ENCODE results near the gene CES1. TPM values are rescaled to one million over a fixed set of nuclear protein-coding genes. Genes with fewer than 3 reads are reported as not detected.
"Not testable (repeated sequence)": the region's sequence is repeated elsewhere in the genome, so short reads cannot be mapped to it uniquely, and the experiment has no call there.

Gene CES1
- 10 to 100 TPM; 17.4 to 81.4 (median 60.6) TPM for total RNA-seq
- 59.6 TPM for polyA plus RNA-seq
- long read RNA-seq, donor 1, transcript CES1-202 (14 exons, 1,835 nt) = major isoform, 12 of 37 reads
- long read RNA-seq, donor 1, transcript CES1-203 (14 exons, 2,178 nt) = minor isoform, 6 of 37 reads
- long read RNA-seq, donor 1, transcript CES1-201 (14 exons, 2,006 nt) = minor isoform, 11 of 37 reads
- long read RNA-seq, donor 1, partial matches to known transcripts = 3 of 37 reads
- long read RNA-seq, donor 1, other reads (novel, unspliced or antisense) = 5 of 37 reads
- long read RNA-seq, donor 2, transcript CES1-203 (14 exons, 2,178 nt) = minor isoform, 7 of 76 reads
- long read RNA-seq, donor 2, transcript CES1-201 (14 exons, 2,006 nt) = minor isoform, 25 of 76 reads
- long read RNA-seq, donor 2, transcript CES1-202 (14 exons, 1,835 nt) = major isoform, 30 of 76 reads
- long read RNA-seq, donor 2, partial matches to known transcripts = 4 of 76 reads
- long read RNA-seq, donor 2, other reads (novel, unspliced or antisense) = 10 of 76 reads
- long read RNA-seq, donor 3, transcript CES1-202 (14 exons, 1,835 nt) = major isoform, 83 of 175 reads
- long read RNA-seq, donor 3, transcript CES1-201 (14 exons, 2,006 nt) = minor isoform, 57 of 175 reads
- long read RNA-seq, donor 3, partial matches to known transcripts = 12 of 175 reads
- long read RNA-seq, donor 3, other reads (novel, unspliced or antisense) = 20 of 175 reads
- long read RNA-seq, donor 4, transcript CES1-203 (14 exons, 2,178 nt) = minor isoform, 17 of 93 reads
- long read RNA-seq, donor 4, transcript CES1-202 (14 exons, 1,835 nt) = major isoform, 37 of 93 reads
- long read RNA-seq, donor 4, transcript CES1-201 (14 exons, 2,006 nt) = minor isoform, 18 of 93 reads
- long read RNA-seq, donor 4, partial matches to known transcripts = 10 of 93 reads
- long read RNA-seq, donor 4, other reads (novel, unspliced or antisense) = 11 of 93 reads

DNA sequence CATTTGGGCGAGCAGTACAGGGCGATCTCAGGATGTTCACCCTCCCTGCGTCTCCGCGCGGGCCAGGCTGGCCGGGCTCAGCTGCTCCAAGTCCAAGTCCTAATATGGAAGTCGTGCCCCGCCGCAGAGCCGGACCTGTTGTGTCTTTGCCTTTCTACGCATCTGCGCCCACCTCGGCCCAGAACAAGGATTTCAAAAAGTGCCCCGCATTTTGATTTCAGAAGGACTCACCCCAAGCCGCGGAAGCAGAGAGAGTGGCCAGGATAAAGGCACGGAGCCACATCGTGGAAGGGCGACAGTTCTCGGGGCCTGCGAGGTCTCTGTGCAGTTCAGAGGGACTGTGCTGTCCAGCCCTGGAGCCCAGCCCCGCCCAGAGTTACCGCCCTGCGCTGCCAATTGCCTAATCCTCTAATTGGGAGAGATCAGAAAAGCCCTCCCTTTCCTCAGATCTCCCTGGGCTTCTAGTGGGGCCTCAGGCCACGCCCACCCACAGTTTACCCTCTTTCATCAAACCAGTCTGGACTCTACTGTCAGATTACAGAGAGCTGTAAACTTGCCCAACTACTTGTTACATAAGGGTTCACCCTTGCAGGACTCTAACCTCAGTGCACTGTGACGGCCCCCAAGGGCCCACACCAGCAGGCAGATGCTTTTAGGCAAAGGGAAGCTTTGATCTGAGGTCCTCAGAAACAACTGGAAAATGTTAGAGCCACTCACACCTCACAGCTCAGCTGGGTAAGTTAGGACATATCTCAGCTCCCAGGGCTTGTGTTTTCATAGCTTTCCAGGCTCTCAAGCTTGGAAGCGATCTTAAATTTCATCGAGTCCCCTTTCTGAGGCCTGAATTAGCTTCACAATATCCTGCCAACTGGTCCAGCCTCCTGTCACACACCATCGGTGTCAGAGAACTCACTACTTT, at the start of gene CES1:
Gene CES1 (minus strand): TSS at position 324 of the 919 bp plus-strand sequence. CDS start 41 bp downstream, at position 283.
- 55% methylated on average over 30 of the region's 30 CpGs for WGBS
- Histone ChIP-seq H3K27ac (ENCODE audit: low read length) (no peak within 1 kb of the TSS), H3K4me3 (ENCODE audit: low read length) (no peak within 1 kb of the TSS), H3K4me1 (ENCODE audit: control insufficient read depth, insufficient read depth, low read length) (no peaks in the 10 kb centered on the region), H3K27me3 (ENCODE audit: control insufficient read depth, insufficient read depth) (no peaks in the 10 kb centered on the region), H3K9me3 (ENCODE audit: control insufficient read depth, low read length) (no peaks in the 10 kb centered on the region)
- DNase-seq (peak; percentile 83 to 96 (median 94)), ATAC-seq (peak; percentile 83 to 93)
- intact Hi-C loops (cut with DNase I) = loop anchor here in 1 of 4 donors (5.0 kb wide), 1 partner anchor 71 kb away; no protein-coding TSS in a partner anchor

DNA sequence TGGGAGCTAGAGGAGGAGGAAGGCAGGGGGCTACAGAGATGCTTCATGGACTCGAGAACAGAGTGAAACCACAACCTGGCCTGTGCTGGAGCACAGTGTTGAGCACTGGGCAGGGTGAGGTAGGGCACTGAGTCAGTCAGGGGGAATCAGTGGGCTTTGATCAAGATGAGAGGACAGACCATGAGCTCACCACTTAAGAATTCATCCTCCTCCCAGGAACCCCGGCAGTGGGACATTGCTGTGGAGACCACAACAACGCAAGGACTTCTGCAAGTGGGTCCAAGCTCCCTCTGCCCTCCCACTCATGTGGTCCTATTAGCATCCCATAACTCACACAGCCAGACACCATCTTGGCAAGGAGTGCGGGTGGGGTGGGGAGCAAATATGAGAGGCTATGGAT, 44.0 kb upstream of the CES1 start:
- intact Hi-C loops (cut with DNase I) = no loop called here

DNA sequence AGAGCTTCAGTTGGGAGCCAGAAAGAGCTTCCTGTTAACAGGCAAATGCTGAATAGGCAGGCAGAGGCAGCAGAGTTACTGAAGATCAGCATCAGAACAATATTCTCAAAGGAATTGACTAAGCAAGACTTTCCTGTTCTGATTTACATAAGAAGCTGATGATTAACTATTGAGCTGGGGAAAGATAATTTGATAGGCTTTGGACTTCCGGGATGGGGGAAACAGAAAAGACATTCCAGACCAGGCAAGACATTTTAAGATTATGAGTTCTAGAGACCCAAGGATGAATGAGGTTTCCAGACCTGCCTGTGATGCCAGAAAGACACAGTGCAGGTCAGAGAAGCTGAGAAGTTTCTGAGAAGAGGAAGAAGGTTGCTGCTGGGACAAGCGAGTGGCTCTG, 42.4 kb upstream of the CES1 start, which contains the start of gene CES5A:
Gene CES5A (minus strand): TSS at position 101 of the 400 bp plus-strand sequence. CDS start 152 bp downstream, outside the sequence.
- H3K4me1 ChIP-seq (ENCODE audit: control insufficient read depth, insufficient read depth, low read length) = no peaks in the 10 kb centered on the region
- intact Hi-C loops (cut with DNase I) = no loop called here
- H3K27ac ChIP-seq (ENCODE audit: low read length) = no peak within 1 kb of the TSS
- WGBS = 74% methylated on average over 2 of the region's 2 CpGs
- DNase-seq (no peak), ATAC-seq (no peak)
- H3K9me3 ChIP-seq (ENCODE audit: control insufficient read depth, low read length) = no peaks in the 10 kb centered on the region
- H3K4me3 ChIP-seq (ENCODE audit: low read length) = no peak within 1 kb of the TSS
- H3K27me3 ChIP-seq (ENCODE audit: control insufficient read depth, insufficient read depth) = no peaks in the 10 kb centered on the region

More for the DNA sequence above, 44.0 kb upstream of the CES1 start:
- no peak for ATAC-seq
- no peak overlapping the region for H3K4me3 ChIP-seq (ENCODE audit: low read length)
- no peaks in the 10 kb centered on the region for H3K9me3 ChIP-seq (ENCODE audit: control insufficient read depth, low read length)
- 56% methylated on average over 4 of the region's 4 CpGs for WGBS
- DNase-seq = no peak
- no peaks in the 10 kb centered on the region for H3K27me3 ChIP-seq (ENCODE audit: control insufficient read depth, insufficient read depth)
- H3K27ac ChIP-seq (ENCODE audit: low read length) = no peak overlapping the region
- no peaks in the 10 kb centered on the region for H3K4me1 ChIP-seq (ENCODE audit: control insufficient read depth, insufficient read depth, low read length)

DNA sequence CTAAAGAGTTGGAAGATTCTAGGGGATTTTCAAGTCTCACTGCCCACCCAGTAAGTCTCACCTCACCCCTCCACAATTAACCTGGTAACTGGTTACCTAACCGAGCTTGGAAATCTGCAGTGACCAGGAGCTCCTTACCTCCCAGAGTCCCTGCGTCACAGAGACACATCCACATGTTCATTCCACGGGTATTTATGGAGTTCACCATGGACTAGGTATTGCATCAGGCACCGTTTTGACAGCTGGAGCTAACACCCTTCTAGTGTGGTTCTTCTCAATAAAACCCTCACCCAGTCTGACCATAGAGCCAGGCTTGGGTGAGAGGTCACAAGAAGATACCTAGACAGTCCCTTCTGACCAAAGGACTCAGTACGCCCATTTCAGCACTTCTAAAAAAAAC, 40.2 kb upstream of the CES1 start:
- WGBS = 86% methylated on average over 5 of the region's 5 CpGs
- no peak overlapping the region for H3K27ac ChIP-seq (ENCODE audit: low read length)
- H3K27me3 ChIP-seq (ENCODE audit: control insufficient read depth, insufficient read depth) = no peaks in the 10 kb centered on the region
- DNase-seq (no peak), ATAC-seq (no peak)
- no peak overlapping the region for H3K4me3 ChIP-seq (ENCODE audit: low read length)
- intact Hi-C loops (cut with DNase I) = no loop called here
- H3K9me3 ChIP-seq (ENCODE audit: control insufficient read depth, low read length) = no peaks in the 10 kb centered on the region
- H3K4me1 ChIP-seq (ENCODE audit: control insufficient read depth, insufficient read depth, low read length) = no peaks in the 10 kb centered on the region

DNA sequence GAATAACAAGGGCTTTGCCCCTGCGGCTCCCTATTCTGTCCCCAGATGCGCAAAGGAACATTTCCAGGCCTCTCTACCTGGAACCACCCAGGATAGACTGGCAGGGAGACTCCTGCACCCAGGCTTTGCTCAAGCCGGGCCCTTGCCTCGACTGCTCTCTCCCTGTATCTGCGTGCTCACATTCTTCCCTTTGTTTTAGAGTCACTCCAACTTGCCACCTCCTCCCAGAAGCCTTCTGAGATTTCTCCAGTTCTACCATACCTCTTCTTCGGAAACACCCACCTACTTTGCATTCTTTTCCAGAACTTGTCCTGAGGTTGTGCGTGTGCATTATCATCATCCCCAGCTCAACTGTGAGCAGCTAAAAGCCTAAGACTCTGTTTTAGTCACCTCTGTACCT, 39.2 kb upstream of the CES1 start:
- ATAC-seq = no peak
- Histone ChIP-seq H3K4me1 (ENCODE audit: control insufficient read depth, insufficient read depth, low read length) (no peaks in the 10 kb centered on the region), H3K27ac (ENCODE audit: low read length) (no peak overlapping the region), H3K4me3 (ENCODE audit: low read length) (no peak overlapping the region), H3K9me3 (ENCODE audit: control insufficient read depth, low read length) (no peaks in the 10 kb centered on the region), H3K27me3 (ENCODE audit: control insufficient read depth, insufficient read depth) (no peaks in the 10 kb centered on the region)
- intact Hi-C loops (cut with DNase I) = no loop called here
- no peak for DNase-seq
- 89% methylated on average over 7 of the region's 7 CpGs for WGBS

DNA sequence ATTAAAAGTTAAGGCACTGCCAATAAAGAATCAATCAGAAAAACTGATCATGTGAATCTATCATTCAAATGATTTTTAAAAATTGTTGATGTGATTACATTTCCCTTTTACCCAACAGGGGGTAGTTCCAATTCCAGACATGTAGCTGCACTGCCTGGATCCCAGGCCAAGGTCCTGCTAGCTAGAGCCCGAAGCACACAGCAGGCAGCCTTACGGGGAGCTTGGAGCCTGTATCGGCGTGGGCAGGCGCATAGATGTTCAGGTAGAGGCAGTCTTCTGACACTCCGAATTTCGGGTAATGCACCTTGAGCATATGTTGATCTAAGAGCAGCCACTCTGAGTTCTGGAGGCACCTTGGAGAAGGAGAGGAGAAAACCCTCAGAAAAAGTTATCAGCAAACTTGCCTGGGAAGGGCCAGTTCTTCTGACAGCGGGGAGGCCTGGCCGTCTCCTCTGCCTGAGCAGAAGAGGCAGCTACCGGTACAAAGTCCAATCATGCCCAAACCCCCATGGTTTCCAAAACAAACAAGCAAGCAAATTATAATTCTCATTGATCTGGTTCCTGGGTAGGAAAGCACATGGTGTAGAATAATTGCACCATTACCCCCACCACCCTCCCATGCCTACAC, 38.6 kb upstream of the CES1 start:
- intact Hi-C loops (cut with DNase I) = no loop called here
- DNase-seq = no peak
- ATAC-seq = no peak

DNA sequence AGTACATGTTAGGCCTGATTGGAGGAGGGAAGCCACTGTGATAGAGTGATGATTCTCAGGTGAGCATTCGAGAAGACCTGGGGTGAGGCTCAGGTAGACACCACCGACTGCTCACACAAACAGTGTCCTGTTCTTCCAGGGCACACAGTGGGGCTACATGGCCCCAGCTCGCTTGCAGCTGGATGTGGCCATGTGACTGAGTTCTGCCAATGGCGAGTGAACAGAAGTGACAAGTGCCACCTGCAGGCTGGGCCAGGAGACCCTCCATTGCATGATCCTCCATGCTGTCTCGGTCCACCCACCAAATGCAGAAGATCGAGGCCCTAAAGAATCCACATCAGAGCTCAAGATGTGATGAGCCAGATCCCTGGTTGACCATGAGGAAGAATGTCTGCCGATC, 36.1 kb upstream of the CES1 start:
- H3K4me1 ChIP-seq (ENCODE audit: control insufficient read depth, insufficient read depth, low read length) = no peaks in the 10 kb centered on the region
- no peak overlapping the region for H3K4me3 ChIP-seq (ENCODE audit: low read length)
- no peak overlapping the region for H3K27ac ChIP-seq (ENCODE audit: low read length)
- no peak for ATAC-seq
- DNase-seq = no peak
- no peaks in the 10 kb centered on the region for H3K27me3 ChIP-seq (ENCODE audit: control insufficient read depth, insufficient read depth)
- WGBS = 84% methylated on average over 7 of the region's 7 CpGs
- intact Hi-C loops (cut with DNase I) = no loop called here
- H3K9me3 ChIP-seq (ENCODE audit: control insufficient read depth, low read length) = no peaks in the 10 kb centered on the region

More for the DNA sequence above, 38.6 kb upstream of the CES1 start:
- Histone ChIP-seq H3K9me3 (ENCODE audit: control insufficient read depth, low read length) (no peaks in the 10 kb centered on the region), H3K27ac (ENCODE audit: low read length) (no peak overlapping the region), H3K27me3 (ENCODE audit: control insufficient read depth, insufficient read depth) (no peaks in the 10 kb centered on the region), H3K4me1 (ENCODE audit: control insufficient read depth, insufficient read depth, low read length) (no peaks in the 10 kb centered on the region), H3K4me3 (ENCODE audit: low read length) (no peak overlapping the region)
- 83% methylated on average over 10 of the region's 10 CpGs for WGBS

DNA sequence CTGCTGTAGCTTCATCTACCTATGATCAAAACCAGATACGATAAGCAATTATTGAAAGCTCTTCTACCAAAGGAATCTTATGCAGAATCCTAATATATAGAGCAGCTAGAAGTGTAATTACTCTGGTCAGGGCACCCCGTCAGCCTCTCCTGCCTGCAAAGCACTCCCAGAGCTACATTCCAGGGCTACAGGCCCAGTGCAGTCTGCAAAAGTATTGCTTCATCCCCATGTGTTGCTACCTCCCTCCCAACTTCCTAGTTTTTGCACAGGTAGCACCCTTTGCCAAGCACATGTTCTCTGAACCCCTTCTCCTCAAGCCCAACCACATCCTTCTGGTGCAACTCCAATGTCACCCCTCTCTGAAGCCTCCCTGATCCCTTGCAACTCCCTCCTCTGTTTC, 35.2 kb upstream of the CES1 start:
- no peaks in the 10 kb centered on the region for H3K9me3 ChIP-seq (ENCODE audit: control insufficient read depth, low read length)
- 87% methylated on average over 2 of the region's 2 CpGs for WGBS
- ATAC-seq = no peak
- H3K27me3 ChIP-seq (ENCODE audit: control insufficient read depth, insufficient read depth) = no peaks in the 10 kb centered on the region
- DNase-seq = no peak
- H3K4me3 ChIP-seq (ENCODE audit: low read length) = no peak overlapping the region
- H3K27ac ChIP-seq (ENCODE audit: low read length) = no peak overlapping the region
- intact Hi-C loops (cut with DNase I) = no loop called here
- no peaks in the 10 kb centered on the region for H3K4me1 ChIP-seq (ENCODE audit: control insufficient read depth, insufficient read depth, low read length)

DNA sequence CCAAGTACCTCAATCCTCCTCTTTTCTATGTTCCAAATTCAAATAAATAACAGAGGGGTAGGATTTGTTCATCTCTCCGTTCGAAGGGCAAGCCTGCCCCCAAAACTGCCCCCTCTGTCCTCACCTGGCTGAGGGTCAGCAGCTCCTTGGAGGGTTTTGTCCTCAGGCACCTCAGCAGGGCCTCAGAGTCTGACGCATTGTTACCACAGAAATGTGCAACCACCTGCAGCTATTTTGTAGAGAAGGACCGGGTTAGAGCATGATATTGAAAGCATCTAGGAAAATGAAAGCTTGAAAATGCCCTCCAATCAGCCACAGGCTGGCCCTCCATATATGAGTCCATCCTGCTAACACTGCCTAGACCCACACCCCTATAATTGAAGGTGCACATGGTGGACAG, 28.4 kb upstream of the CES1 start:
- Histone ChIP-seq H3K27me3 (ENCODE audit: control insufficient read depth, insufficient read depth) (no peaks in the 10 kb centered on the region), H3K27ac (ENCODE audit: low read length) (no peak overlapping the region), H3K4me1 (ENCODE audit: control insufficient read depth, insufficient read depth, low read length) (no peaks in the 10 kb centered on the region), H3K4me3 (ENCODE audit: low read length) (no peak overlapping the region), H3K9me3 (ENCODE audit: control insufficient read depth, low read length) (no peaks in the 10 kb centered on the region)
- WGBS = 83% methylated on average over 4 of the region's 4 CpGs
- DNase-seq = no peak
- ATAC-seq = no peak
- intact Hi-C loops (cut with DNase I) = no loop called here

DNA sequence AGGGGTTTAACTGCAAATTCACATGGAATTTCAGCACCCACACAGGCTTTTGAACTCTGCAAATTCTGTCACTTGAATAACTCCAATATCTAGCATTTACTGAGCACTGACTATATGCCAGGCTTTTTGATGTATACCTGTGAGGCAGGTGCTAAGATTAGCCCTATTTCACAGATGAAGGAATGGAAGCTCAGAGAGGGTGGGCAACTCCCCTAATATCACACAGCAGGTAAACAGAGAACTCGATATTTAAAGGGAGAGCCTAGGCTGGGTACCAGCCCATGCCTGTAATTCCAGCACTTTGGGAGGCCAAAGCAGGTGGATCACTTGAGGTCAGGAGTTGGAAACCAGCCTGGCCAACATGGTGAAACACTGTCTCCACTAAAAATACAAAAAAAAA, 24.8 kb upstream of the CES1 start:
- H3K4me1 ChIP-seq (ENCODE audit: control insufficient read depth, insufficient read depth, low read length); H3K27me3 ChIP-seq (ENCODE audit: control insufficient read depth, insufficient read depth); H3K9me3 ChIP-seq (ENCODE audit: control insufficient read depth, low read length); intact Hi-C loops (cut with DNase I); DNase-seq; H3K4me3 ChIP-seq (ENCODE audit: low read length); H3K27ac ChIP-seq (ENCODE audit: low read length); ATAC-seq: not testable (repeated sequence)
- WGBS = 70% methylated on average over 1 of the region's 1 CpG
